IMR-90 (cell line): ENCODE results near the gene IFITM10. TPM values are rescaled to one million over a fixed set of nuclear protein-coding genes. Genes with fewer than 3 reads are reported as not detected.
A peak's percentile ranks its signal among the peaks of the same experiment; 100 is the strongest.
"Not testable (repeated sequence)": the region's sequence is repeated elsewhere in the genome, so short reads cannot be mapped to it uniquely, and the experiment has no call there.

Experiments used
- ATAC-seq: fragments of 200-7000 bp; cut with Tn5 transposase; 2 replicates; pipeline ENCODE4 v1.9.1; 2020; ENCODE audit warnings: low read depth, mild to moderate bottlenecking, moderate library complexity
- BruUV-seq: library from RNA; stranded (reverse); fragments of 400-500 nt; replicated peaks from 2 replicates; lab custom pipeline; 2021; lab: Mats Ljungman, UMichigan
- CTCF ChIA-PET: fragments of 300-600 bp; formaldehyde crosslinking; extraction: SDS; loops from one replicate; lab custom pipeline; 2021; ENCODE audit warnings: antibody characterized with exemption; lab: Yijun Ruan, JAX
- POLR2A ChIA-PET: fragments of 300-600 bp; sonication (Branson Sonifier 250); formaldehyde crosslinking; loops from one replicate; lab custom pipeline; 2022; ENCODE audit warnings: antibody characterized with exemption; ENCODE audit not compliant: unreplicated experiment; lab: Charles Lee
- DNase-seq: peaks from one replicate; pipeline ENCODE4 v3.0.0; 2013
- H2AFZ ChIP-seq: replicated peaks from 2 replicates; pipeline ENCODE3; 2013; ENCODE audit warnings: low read length, mild to moderate bottlenecking; ENCODE audit not compliant: poor library complexity
- H2AK5ac ChIP-seq: 2 replicates; pipeline ENCODE4 v1.6.1; 2013; ENCODE audit warnings: low read depth, low read length, inconsistent platforms
- H2AK9ac ChIP-seq: replicated peaks from 2 replicates; pipeline ENCODE3; 2013; ENCODE audit warnings: mild to moderate bottlenecking, low read depth, low read length, moderate library complexity; ENCODE audit not compliant: poor library complexity
- H2BK120ac ChIP-seq: 2 replicates; pipeline ENCODE4 v1.6.1; 2013; ENCODE audit warnings: low read depth, low read length, inconsistent platforms
- H2BK15ac ChIP-seq: 3 replicates; pipeline ENCODE4 v1.6.1; 2013; ENCODE audit warnings: low read depth, low read length, inconsistent platforms
- H2BK20ac ChIP-seq: 2 replicates; pipeline ENCODE4 v1.6.1; 2013; ENCODE audit warnings: low read depth, mild to moderate bottlenecking, inconsistent platforms, low read length, moderate library complexity
- H2BK5ac ChIP-seq: 2 replicates; pipeline ENCODE4 v1.6.1; 2013; ENCODE audit warnings: mild to moderate bottlenecking, low read depth, low read length, inconsistent platforms; ENCODE audit not compliant: poor library complexity, severe bottlenecking
- H3K14ac ChIP-seq: replicated peaks from 2 replicates; pipeline ENCODE4 v1.6.1; 2013; ENCODE audit warnings: low read depth, low read length, inconsistent platforms
- H3K18ac ChIP-seq: 2 replicates; pipeline ENCODE4 v1.6.1; 2013; ENCODE audit warnings: low read depth, low read length, control low read depth
- H3K23ac ChIP-seq: 2 replicates; pipeline ENCODE4 v1.6.1; 2013; ENCODE audit warnings: low read depth, low read length, inconsistent platforms
- H3K27ac ChIP-seq: 2 replicates; pipeline ENCODE4 v1.5.1; 2013; ENCODE audit warnings: mild to moderate bottlenecking, control low read depth, low read length; ENCODE audit not compliant: insufficient read depth
- H3K27me3 ChIP-seq: 2 replicates; pipeline ENCODE4 v1.6.1; 2013; ENCODE audit warnings: low read length; ENCODE audit not compliant: control insufficient read depth, insufficient read depth
- H3K36me3 ChIP-seq: 2 replicates; pipeline ENCODE4 v1.6.1; 2013; ENCODE audit warnings: low read length, mixed read lengths; ENCODE audit not compliant: control insufficient read depth, insufficient read depth
- H3K4ac ChIP-seq: 2 replicates; pipeline ENCODE4 v1.6.1; 2013; ENCODE audit warnings: low read depth, low read length, inconsistent platforms
- H3K4me1 ChIP-seq: 2 replicates; pipeline ENCODE4 v1.6.1; 2013; ENCODE audit warnings: low read length, mixed read lengths; ENCODE audit not compliant: control insufficient read depth, insufficient read depth
- H3K4me2 ChIP-seq: 2 replicates; pipeline ENCODE4 v1.6.1; 2013; ENCODE audit warnings: low read depth, mild to moderate bottlenecking, control low read depth, low read length, moderate library complexity
- H3K4me3 ChIP-seq: 2 replicates; pipeline ENCODE4 v1.5.1; 2013; ENCODE audit warnings: low read depth, mild to moderate bottlenecking, control low read depth, low read length, moderate library complexity; ENCODE audit not compliant: insufficient read depth
- H3K56ac ChIP-seq: 2 replicates; pipeline ENCODE4 v1.6.1; 2013; ENCODE audit warnings: low read length, inconsistent platforms; ENCODE audit not compliant: insufficient read depth; ENCODE audit errors: extremely low read depth
- H3K79me1 ChIP-seq, 2 experiments: 2 replicates each; pipeline ENCODE4 v1.6.1; 2013; ENCODE audit warnings: low read length in 2 of 2, inconsistent platforms in 1 of 2, low read depth in 1 of 2
- H3K9ac ChIP-seq: 2 replicates; pipeline ENCODE4 v1.6.1; 2013; ENCODE audit warnings: low read depth, low read length, control low read depth
- H3K9me1 ChIP-seq: 2 replicates; pipeline ENCODE4 v1.6.1; 2013; ENCODE audit warnings: low read length, inconsistent platforms; ENCODE audit not compliant: insufficient read depth
- H3K9me3 ChIP-seq: 2 replicates; pipeline ENCODE4 v1.6.1; 2013; ENCODE audit warnings: low read length; ENCODE audit not compliant: control insufficient read depth, insufficient read depth
- H4K20me1 ChIP-seq: 2 replicates; pipeline ENCODE4 v1.6.1; 2013; ENCODE audit warnings: low read length, inconsistent platforms; ENCODE audit not compliant: insufficient read depth
- H4K5ac ChIP-seq: 2 replicates; pipeline ENCODE4 v1.6.1; 2013; ENCODE audit warnings: mild to moderate bottlenecking, low read depth, low read length, control low read depth
- H4K8ac ChIP-seq, 2 experiments: 2 replicates each; pipeline ENCODE4 v1.6.1; 2013; ENCODE audit warnings: low read depth in 2 of 2, low read length in 2 of 2, control low read depth in 1 of 2, inconsistent platforms in 1 of 2
- H4K91ac ChIP-seq: 2 replicates; pipeline ENCODE4 v1.6.1; 2013; ENCODE audit warnings: low read depth, low read length, inconsistent platforms; ENCODE audit not compliant: insufficient read depth
- BHLHE40 ChIP-seq: fragments of 150-350 bp; IDR thresholded peaks from 2 replicates; pipeline ENCODE4 v1.6.1; 2016; ENCODE audit warnings: mild to moderate bottlenecking, low read depth, low read length
- CHD1 ChIP-seq: IDR thresholded peaks from 2 replicates; pipeline ENCODE4 v1.6.1; 2012; ENCODE audit warnings: low read depth, low read length, improper control_type of control experiment
- FOS ChIP-seq: fragments of 150-350 bp; IDR thresholded peaks from 2 replicates; pipeline ENCODE4 v1.6.1; 2016; ENCODE audit warnings: low read depth, low read length
- MAZ ChIP-seq: IDR thresholded peaks from 2 replicates; pipeline ENCODE4 v1.6.1; 2012; ENCODE audit warnings: low read depth, mild to moderate bottlenecking, low read length, improper control_type of control experiment, moderate library complexity, borderline replicate concordance
- MXI1 ChIP-seq: IDR thresholded peaks from 2 replicates; pipeline ENCODE4 v1.6.1; 2012; ENCODE audit warnings: low read depth, mild to moderate bottlenecking, low read length, moderate library complexity, borderline replicate concordance
- NFE2L2 ChIP-seq: fragments of 150-350 bp; IDR thresholded peaks from 2 replicates; pipeline ENCODE4 v1.6.1; 2016; ENCODE audit warnings: low read depth, mild to moderate bottlenecking, low read length
- POLR2A ChIP-seq: IDR thresholded peaks from 2 replicates; pipeline ENCODE4 v1.6.1; 2012; ENCODE audit warnings: mild to moderate bottlenecking, low read depth, low read length
- RCOR1 ChIP-seq: IDR thresholded peaks from 2 replicates; pipeline ENCODE4 v1.6.1; 2012; ENCODE audit warnings: mild to moderate bottlenecking, low read length, improper control_type of control experiment; ENCODE audit not compliant: insufficient replicate concordance
- SMC3 ChIP-seq: fragments of 150-350 bp; IDR thresholded peaks from 2 replicates; pipeline ENCODE4 v1.6.1; 2016; ENCODE audit warnings: low read depth, mild to moderate bottlenecking, antibody characterized with exemption, low read length, moderate library complexity
- WGBS, 2 experiments: methylation state at CpG; one replicate each; pipeline versions ENCODE4 v1.1.5 to v1.1.7; 2013; ENCODE audit warnings: missing lambda C conversion rate in 2 of 2; ENCODE audit not compliant: insufficient read length in 1 of 2; ENCODE audit errors: extremely low coverage in 2 of 2; 5-methylcytosine and 5-hydroxymethylcytosine counted together
- dilution Hi-C: fragments of 300-500 bp; cut with HindIII; formaldehyde crosslinking; loops from one replicate; pipeline ENCODE4 v1.14.3; 2018; ENCODE audit warnings: low sequenced_read_pairs; ENCODE audit not compliant: unreplicated experiment
- in situ Hi-C: fragments of 300-500 bp; cut with MboI; formaldehyde crosslinking; loops from 3 replicates; pipeline ENCODE4 v1.14.3; 2019; ENCODE audit warnings: low sequenced_read_pairs, inconsistent platforms, mixed read lengths
- intact Hi-C: fragments of 100-400 bp; cut with micrococcal nuclease; formaldehyde crosslinking; loops from 2 replicates; pipeline ENCODE4 v1.10.0; 2022
- polyA plus RNA-seq, 3 experiments: library from polyadenylated mRNA; depleted of rRNA; stranded (reverse); fragments of >200 nt; gene quantifications; 2 replicates each; pipeline ENCODE4 v1.2.3, GENCODE V29; 2012; ENCODE audit warnings: low replicate concordance in 1 of 3
- total RNA-seq: library from RNA; depleted of rRNA; stranded (reverse); fragments of >200 nt; gene quantifications from 2 replicates; pipeline ENCODE4 v1.2.3, GENCODE V29; 2012

IFITM10 gene
- total and polyA plus RNA-seq, 2 of the 4 experiments (the other 2 are of a cell fraction), result 0.15 to 0.18 TPM

- Histone ChIP-seq H3K4ac (no peak overlapping the region), H3K27me3 (no peaks in the 10 kb centered on the region), H3K9me1 (peaks cover 8% of the 10 kb centered on the region), H3K4me1 (peaks cover 14% of the 10 kb centered on the region), H3K27ac (no peak overlapping the region), H3K36me3 (no peaks in the 10 kb centered on the region), H4K20me1 (no peaks in the 10 kb centered on the region), H2AK9ac (peak overlapping the region; percentile 15), H2AK5ac (peak overlapping the region; percentile 35; the same call in 1 of the 2 replicates), H3K4me3 (no peak overlapping the region), H4K91ac (no peak overlapping the region), H2BK5ac (no peak overlapping the region), H3K9me3 (peaks cover 3% of the 10 kb centered on the region), H3K9ac (no peak overlapping the region), H2BK20ac (no peak overlapping the region), H4K5ac (no peak overlapping the region), H3K14ac (no peak overlapping the region), H3K56ac (no peak overlapping the region), H2BK120ac (no peak overlapping the region), H3K4me2 (no peak overlapping the region), H2BK15ac (no peak overlapping the region), H3K23ac (no peak overlapping the region), H3K79me1 (no peaks in the 10 kb centered on the region), H2AFZ (no peak overlapping the region), H4K8ac (no peak overlapping the region), H3K18ac (no peak overlapping the region)
- DNase-seq (no peak), ATAC-seq (no peak)
- intact Hi-C loops, result no loop called here
- CTCF ChIA-PET, result no interaction called here
- dilution Hi-C loops, result no loop called here
- POLR2A ChIA-PET, result no interaction called here
- TF ChIP-seq NFE2L2 (no peak), FOS (no peak), RCOR1 (no peak), MAZ (no peak), SMC3 (no peak), CHD1 (no peak), POLR2A (no peak), MXI1 (no peak), BHLHE40 (no peak)
- in situ Hi-C loops, result no loop called here
- 92% methylated on average over 2 of the region's 7 CpGs; no CpG with 5 or more reads in 1 of the 2 experiments for WGBS, 2 experiments
- no TSS peak for BruUV-seq
Measured at GRCh38 chr11:1770061-1770460, 19.7 kb upstream of the IFITM10 start.

- H4K8ac ChIP-seq, in situ Hi-C loops, ATAC-seq, H3K4me2 ChIP-seq, H3K9ac ChIP-seq, H2BK120ac ChIP-seq, POLR2A ChIA-PET, H3K18ac ChIP-seq, H3K9me3 ChIP-seq, H2AK5ac ChIP-seq, H2BK20ac ChIP-seq, H3K56ac ChIP-seq, H3K36me3 ChIP-seq, H4K20me1 ChIP-seq, H3K27ac ChIP-seq, CTCF ChIA-PET, H3K4me3 ChIP-seq, intact Hi-C loops, H2AFZ ChIP-seq, H4K5ac ChIP-seq, H2AK9ac ChIP-seq, H3K4ac ChIP-seq, H4K91ac ChIP-seq, H3K9me1 ChIP-seq, H3K14ac ChIP-seq, BruUV-seq, H2BK5ac ChIP-seq, H3K79me1 ChIP-seq, H2BK15ac ChIP-seq, H3K23ac ChIP-seq, dilution Hi-C loops, H3K27me3 ChIP-seq: not testable (repeated sequence)
- peak; percentile 36 for DNase-seq
- 60% methylated on average over 1 of the region's 9 CpGs; no CpG with 5 or more reads in 1 of the 2 experiments for WGBS, 2 experiments
- H3K4me1 ChIP-seq, result peaks cover 14% of the 10 kb centered on the region
Measured at GRCh38 chr11:1769304-1769936, 19.0 kb upstream of the IFITM10 start.
